NCI-H2227 treated with DMSO at 0.1 percent for 48 hours (cell line): ENCODE data around the gene LGALS14.

ENCODE experiments used
- DNase-seq: peaks from one replicate; lab custom pipeline; 2025; lab: John Stamatoyannopoulos, UW

Gene LGALS14

DNA sequence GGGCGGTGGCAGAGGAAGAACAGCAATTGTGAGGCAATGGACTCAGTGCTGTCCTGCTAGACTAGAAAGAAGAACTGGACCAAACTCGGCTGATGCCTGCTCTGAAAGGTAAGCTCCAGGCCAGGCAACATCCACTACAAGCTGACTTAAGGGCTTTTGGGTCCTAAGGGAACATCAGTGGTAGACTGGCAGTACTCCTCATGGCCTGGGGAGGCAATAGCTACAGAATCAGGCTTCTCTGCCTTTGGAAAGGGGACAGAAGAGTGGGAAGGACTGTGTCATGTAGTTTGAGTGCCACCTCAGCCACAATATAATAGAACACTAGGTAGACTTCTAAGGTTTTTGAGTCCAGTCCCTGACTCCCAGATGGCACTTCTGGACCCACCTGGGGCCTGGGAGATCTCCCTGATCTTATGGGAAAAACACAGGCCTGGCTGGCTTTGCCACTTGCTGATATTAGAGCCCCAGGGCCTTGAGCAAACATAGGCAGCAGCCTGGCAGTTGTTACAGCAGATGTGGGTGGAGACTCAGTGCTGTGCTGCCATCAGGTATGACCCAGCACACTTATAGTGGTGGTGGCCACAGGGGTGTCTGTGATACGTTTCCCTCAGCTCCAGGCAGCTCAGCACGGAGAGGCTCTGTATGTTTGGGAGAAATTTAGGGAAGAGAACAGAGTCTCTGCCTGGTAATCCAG, 42.7 kb downstream of the LGALS14 start:
- no peak for DNase-seq

GRCh38 chr19:39749981-39750380, 45.7 kb downstream of the LGALS14 start:
- DNase-seq, result no peak

DNA sequence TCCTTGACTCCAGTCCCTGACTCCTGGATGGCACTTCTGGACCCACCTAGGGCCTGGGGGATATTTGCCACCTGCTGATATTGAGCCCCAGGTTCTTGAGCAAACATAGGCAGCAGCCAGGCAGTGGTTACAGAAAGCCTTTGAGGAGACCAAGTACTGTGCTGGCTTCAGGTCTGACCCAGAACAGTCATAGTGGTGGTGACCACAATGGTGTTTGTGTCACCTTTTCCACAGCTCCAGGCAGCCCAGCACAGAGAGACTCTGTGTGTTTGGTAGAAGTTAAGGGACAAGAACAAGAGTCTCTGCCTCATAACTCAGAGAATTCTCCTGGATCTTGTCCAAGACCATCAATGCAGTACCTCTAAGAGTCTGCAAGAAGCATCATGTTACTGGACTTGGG, 48.1 kb downstream of the LGALS14 start:
- no peak for DNase-seq

DNA sequence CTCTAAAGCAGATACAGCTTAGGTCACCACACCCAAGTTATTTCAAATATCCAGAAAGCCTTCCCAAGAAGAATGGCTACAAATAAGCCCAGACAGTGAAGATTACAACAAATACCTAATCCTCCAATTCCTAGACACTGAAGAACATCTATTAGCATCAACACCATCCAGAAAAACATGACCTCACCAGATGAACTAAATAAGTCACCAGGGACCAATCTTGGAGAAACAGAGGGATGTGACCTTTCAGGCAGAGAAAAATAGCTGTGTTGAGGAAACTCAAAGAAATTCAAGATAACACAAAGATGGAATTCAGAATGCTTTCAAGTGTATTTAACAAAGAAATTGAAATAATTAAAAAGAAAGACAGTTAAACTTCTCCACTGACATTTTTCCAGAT, 48.5 kb downstream of the LGALS14 start:
- DNase-seq, result no peak

- no peak for DNase-seq
These were observed 50.3 kb downstream of the LGALS14 start for GRCh38 chr19:39754544-39754943.

DNA sequence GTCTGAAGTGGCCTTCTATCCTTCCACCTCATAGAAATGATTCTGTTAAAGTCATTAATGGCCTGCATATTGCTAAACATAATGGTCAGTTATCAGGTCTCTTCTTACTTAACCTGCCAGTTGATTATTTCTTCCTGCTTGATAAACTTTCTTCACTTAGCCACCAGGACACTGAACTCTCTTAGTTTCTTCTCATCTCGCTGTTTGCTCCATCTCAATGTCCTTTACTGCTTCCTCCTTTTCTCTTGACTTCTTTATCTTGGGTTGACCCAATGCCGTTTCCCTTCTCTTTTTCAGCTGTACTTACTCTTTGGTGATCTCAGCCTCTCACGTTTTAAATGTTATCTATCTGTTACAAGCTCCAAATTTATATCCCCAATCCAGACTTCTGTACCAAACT, 50.7 kb downstream of the LGALS14 start:
- no peak for DNase-seq
